Mucosa of descending colon (tissue), 3 donors: ENCODE data around the gene BGN. TPM values are rescaled to one million over a fixed set of nuclear protein-coding genes. Genes with fewer than 3 reads are reported as not detected.

Source experiments
- ATAC-seq: fragments of 200-7000 bp; cut with Tn5 transposase; one replicate; pipeline ENCODE4 v1.9.1; 2020; ENCODE audit warnings: mild to moderate bottlenecking, moderate library complexity
- DNase-seq, 3 donors: peaks; one replicate each; pipeline ENCODE4 v3.0.0-alpha.2; 2020
- H3K36me3 ChIP-seq: fragments of 200-600 bp; one replicate; pipeline ENCODE4 v1.8.0; 2021; ENCODE audit warnings: low read depth, mild to moderate bottlenecking
- H3K4me1 ChIP-seq: fragments of 200-600 bp; one replicate; pipeline ENCODE4 v1.8.0; 2021; ENCODE audit warnings: low read depth, mild to moderate bottlenecking
- H3K4me3 ChIP-seq: fragments of 200-600 bp; one replicate; pipeline ENCODE4 v1.8.0; 2021; ENCODE audit warnings: mild to moderate bottlenecking
- H3K9me3 ChIP-seq: fragments of 200-600 bp; one replicate; pipeline ENCODE4 v1.8.0; 2021; ENCODE audit warnings: mild to moderate bottlenecking
- CTCF ChIP-seq: fragments of 200-600 bp; IDR thresholded peaks from one replicate; pipeline ENCODE4 v1.8.0; 2022; ENCODE audit warnings: antibody characterized with exemption, mild to moderate bottlenecking
- intact Hi-C, 2 donors: fragments of 100-400 bp; cut with DNase I in 1 of 2; cut with micrococcal nuclease in 1 of 2; formaldehyde crosslinking; loops; one replicate each; pipeline versions ENCODE4 v1.11.0 to v1.11.1; 2022; cut with DNase I, micrococcal nuclease
- total RNA-seq, 3 donors: library from RNA; stranded (reverse); fragmentation: NEBNext Ultra II Directional in 2 of 3; extraction: Animal tissue kit (Norgen Biotek cat#: 25700) in 2 of 3; gene quantifications; one replicate each; pipeline versions ENCODE4 v1.2.1 to v1.2.4, GENCODE V29; 2021 to 2023
- donor health status: DM: no; HTN: no; CAD: no; lungs with moderate emphysema.
- donor health status: DM: no; HTN: no; CAD: no.
- donor health status: DM: no; HTN: yes; CAD: no.

BGN gene
- total RNA-seq, 3 donors from 2014 or later: 3.5 to 21.8 (median 10.1) TPM

DNA sequence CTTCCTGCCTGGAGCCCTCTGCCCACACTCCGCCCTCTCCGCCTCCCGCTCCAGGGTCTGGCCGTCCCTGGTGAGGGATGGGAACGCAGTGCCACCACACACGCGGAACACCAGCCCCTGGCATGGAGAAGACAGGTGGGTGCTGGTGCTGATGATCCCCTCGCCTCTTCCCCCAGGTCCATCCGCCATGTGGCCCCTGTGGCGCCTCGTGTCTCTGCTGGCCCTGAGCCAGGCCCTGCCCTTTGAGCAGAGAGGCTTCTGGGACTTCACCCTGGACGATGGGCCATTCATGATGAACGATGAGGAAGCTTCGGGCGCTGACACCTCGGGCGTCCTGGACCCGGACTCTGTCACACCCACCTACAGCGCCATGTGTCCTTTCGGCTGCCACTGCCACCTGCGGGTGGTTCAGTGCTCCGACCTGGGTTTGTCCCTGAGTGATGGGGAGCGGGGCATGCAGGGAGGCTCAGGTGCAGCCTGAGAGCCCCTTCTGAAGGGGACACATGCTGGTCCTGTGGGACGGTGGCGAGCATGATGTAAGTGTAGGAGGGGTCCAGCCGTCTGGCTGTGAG, 9.8 kb downstream of the BGN start:
- DNase-seq (no peak), ATAC-seq (no peak)
- Histone ChIP-seq H3K36me3 (no peaks in the 10 kb centered on the region), H3K4me3 (no peak overlapping the region), H3K9me3 (no peaks in the 10 kb centered on the region), H3K4me1 (no peaks in the 10 kb centered on the region)
- no peak for TF ChIP-seq CTCF
- intact Hi-C loops: no loop called here

GRCh38 chrX:153505361-153505760, 10.6 kb downstream of the BGN start:
- H3K4me3 ChIP-seq: no peak overlapping the region
- no peak for DNase-seq
- no peak for ATAC-seq
- intact Hi-C loops: no loop called here
- no peak for TF ChIP-seq CTCF
- H3K36me3 ChIP-seq: no peaks in the 10 kb centered on the region
- H3K9me3 ChIP-seq: no peaks in the 10 kb centered on the region
- H3K4me1 ChIP-seq: no peaks in the 10 kb centered on the region

DNA sequence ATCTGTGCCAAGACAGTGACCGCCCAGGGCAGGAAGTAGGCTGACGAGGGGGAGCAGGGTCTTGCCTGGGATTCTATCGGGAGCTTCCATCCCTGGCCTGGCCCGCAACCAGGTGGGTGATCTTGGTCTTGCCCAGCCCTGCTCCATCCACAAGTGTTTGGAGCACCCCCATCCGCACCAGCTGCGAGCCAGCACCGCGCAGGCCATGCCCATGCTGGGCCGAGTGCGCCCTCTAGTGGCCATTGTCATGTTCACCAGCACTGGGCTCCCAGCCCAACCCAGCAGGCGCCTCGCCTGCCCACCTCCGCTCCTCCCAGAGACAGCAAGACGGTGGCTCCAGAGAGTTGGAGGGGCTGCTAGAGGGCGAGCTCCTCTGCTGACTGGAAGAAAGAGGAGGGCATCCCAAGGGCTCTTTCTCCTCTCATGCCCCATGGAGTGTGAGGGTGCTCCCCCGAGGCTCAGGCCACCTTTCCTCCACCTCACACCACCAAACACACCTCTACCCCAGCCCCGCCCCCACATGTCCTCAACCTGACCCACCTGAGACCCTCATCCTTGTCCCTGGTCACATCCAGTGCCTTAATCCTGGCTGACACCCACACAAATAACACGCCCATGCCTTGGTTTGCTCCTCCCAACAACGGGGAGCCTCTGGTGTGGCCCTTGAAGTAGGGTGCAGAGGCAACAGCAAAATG, 12.9 kb downstream of the BGN start:
- peak; percentile 64 for TF ChIP-seq CTCF
- peak; percentile 82 to 85 (median 84) for DNase-seq
- H3K9me3 ChIP-seq: no peaks in the 10 kb centered on the region
- intact Hi-C loops: no loop called here
- ATAC-seq: peak; percentile 93
- H3K36me3 ChIP-seq: no peaks in the 10 kb centered on the region
- H3K4me1 ChIP-seq: no peaks in the 10 kb centered on the region
- no peak overlapping the region for H3K4me3 ChIP-seq

GRCh38 chrX:153509592-153509991, 14.8 kb downstream of the BGN start:
- DNase-seq (no peak), ATAC-seq (no peak)
- H3K4me1 ChIP-seq: no peaks in the 10 kb centered on the region
- no peak overlapping the region for H3K4me3 ChIP-seq
- H3K36me3 ChIP-seq: no peaks in the 10 kb centered on the region
- H3K9me3 ChIP-seq: no peaks in the 10 kb centered on the region
- intact Hi-C loops: no loop called here
- no peak for TF ChIP-seq CTCF

DNA sequence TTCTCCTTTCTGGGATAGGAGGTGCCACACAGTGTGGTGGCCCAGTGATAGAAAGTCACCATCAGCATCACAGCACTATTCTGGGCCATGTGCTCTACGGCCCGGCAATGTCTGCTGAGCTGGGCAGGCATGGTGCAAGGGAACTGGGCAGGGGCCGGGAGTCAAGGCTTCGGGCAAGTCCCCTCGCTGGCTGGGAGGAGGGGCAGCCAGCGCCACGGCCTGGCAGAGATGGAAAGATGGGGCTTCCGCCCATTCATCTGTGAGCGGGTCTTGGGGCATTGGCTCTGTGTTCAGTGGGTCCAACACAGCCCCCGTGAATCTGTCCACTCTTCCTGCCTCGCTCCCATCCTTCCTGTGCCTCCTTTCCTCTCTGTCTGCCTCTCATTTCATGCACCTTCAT, 15.6 kb downstream of the BGN start:
- no peaks in the 10 kb centered on the region for H3K36me3 ChIP-seq
- intact Hi-C loops: no loop called here
- TF ChIP-seq CTCF: no peak
- H3K9me3 ChIP-seq: no peaks in the 10 kb centered on the region
- DNase-seq (no peak), ATAC-seq (no peak)
- H3K4me3 ChIP-seq: no peak overlapping the region
- no peaks in the 10 kb centered on the region for H3K4me1 ChIP-seq
